A172 (cell line): Measurements from ENCODE around the gene MCC. TPM values are rescaled to one million over a fixed set of nuclear protein-coding genes. Genes with fewer than 3 reads are reported as not detected.

Source experiments
- DNase-seq: peaks from one replicate; pipeline ENCODE4 v3.0.0-alpha.2; 2015; ENCODE audit warnings: low spot score
- total RNA-seq: library from RNA; depleted of rRNA; stranded (reverse); fragments of >200 nt; shearing (Covaris generic); gene quantifications from 2 replicates; pipeline ENCODE4 v1.2.3, GENCODE V29; 2014

MCC gene
- total RNA-seq, 1 experiment from 2014 or later, result 1.8 TPM

GRCh38 chr5:113178073-113178779 is 310.0 kb downstream of the MCC start:
- DNase-seq, result no peak

- DNase-seq, result no peak
Measured at GRCh38 chr5:113177225-113177624, 311.0 kb downstream of the MCC start.

GRCh38 chr5:113176734-113177133 is 311.5 kb downstream of the MCC start:
- DNase-seq, result no peak

- DNase-seq, result no peak
Measured at GRCh38 chr5:113176196-113176595, 312.1 kb downstream of the MCC start.

GRCh38 chr5:113172231-113172826 is 315.9 kb downstream of the MCC start:
- DNase-seq, result no peak

GRCh38 chr5:113171520-113171919 is 316.7 kb downstream of the MCC start:
- no peak for DNase-seq

- DNase-seq, result no peak
Measured at GRCh38 chr5:113170707-113171106, 317.5 kb downstream of the MCC start.

GRCh38 chr5:113169720-113170119 is 318.5 kb downstream of the MCC start:
- no peak for DNase-seq

GRCh38 chr5:113167985-113168384 is 320.3 kb downstream of the MCC start:
- DNase-seq, result no peak

- peak; percentile 94 for DNase-seq
Measured at GRCh38 chr5:113166852-113167366, 321.3 kb downstream of the MCC start.

- DNase-seq, result peak; percentile 6
Measured at GRCh38 chr5:113166261-113166660, 322.0 kb downstream of the MCC start.

- DNase-seq, result no peak
Measured at GRCh38 chr5:113164021-113164420, 324.2 kb downstream of the MCC start.

- DNase-seq, result peak; percentile 77
Measured at GRCh38 chr5:113163328-113163727, 324.9 kb downstream of the MCC start.

GRCh38 chr5:113162770-113163169 is 325.5 kb downstream of the MCC start:
- DNase-seq, result peak; percentile 76

- peak; percentile 14 for DNase-seq
Measured at GRCh38 chr5:113162208-113162607, 326.0 kb downstream of the MCC start.

- no peak for DNase-seq
Measured at GRCh38 chr5:113161806-113162205, 326.4 kb downstream of the MCC start.

GRCh38 chr5:113157886-113158285 is 330.4 kb downstream of the MCC start:
- DNase-seq, result no peak

GRCh38 chr5:113156271-113156877 is 331.9 kb downstream of the MCC start:
- no peak for DNase-seq

GRCh38 chr5:113153512-113154097 is 334.6 kb downstream of the MCC start:
- DNase-seq, result no peak

- DNase-seq, result no peak
Measured at GRCh38 chr5:113152380-113152740, 335.9 kb downstream of the MCC start.

GRCh38 chr5:113151641-113152379 is 336.4 kb downstream of the MCC start:
- no peak for DNase-seq

- no peak for DNase-seq
Measured at GRCh38 chr5:113150821-113151220, 337.4 kb downstream of the MCC start.
